Right renal pelvis (tissue), 4 donors: ENCODE data around the gene MED26. TPM values are rescaled to one million over a fixed set of nuclear protein-coding genes. Genes with fewer than 3 reads are reported as not detected.

Experiments used
- polyA plus RNA-seq, 4 donors: library from polyadenylated mRNA; unstranded; fragments of 120-200 nt; gene quantifications; one replicate each; pipeline ENCODE4 v1.2.1, GENCODE V29; 2013; ENCODE audit not compliant: insufficient read length in 4 of 4

MED26 gene
- polyA plus RNA-seq, 4 donors: 7.0 to 8.2 (median 7.7) TPM

Other genes with a start within 250 kb of the MED26 start
- gene EPS15L1, start 156.2 kb downstream of the MED26 start, polyA plus RNA-seq: 10 to 100 TPM; 27.2 to 34.3 (median 30.0) TPM
- under 1 TPM in 2 of 4 donors, not detected in 2; 0.05 to 0.37 TPM for gene CALR3, start 132.0 kb downstream of the MED26 start, polyA plus RNA-seq
- 10 to 100 TPM; 11.7 to 17.1 (median 16.3) TPM for gene C19orf44, start 131.8 kb downstream of the MED26 start, polyA plus RNA-seq
- 10 to 100 TPM; 35.5 to 49.4 (median 39.5) TPM for gene CHERP, start 85.8 kb downstream of the MED26 start, polyA plus RNA-seq
- gene SLC35E1, start 55.8 kb downstream of the MED26 start, polyA plus RNA-seq: 10 to 100 TPM; 39.2 to 47.0 (median 43.5) TPM
- 100 to 1,000 TPM in 3 of 4 donors, 10 to 100 TPM in 1; 97.4 to 114 (median 107) TPM for gene SMIM7, start 31.9 kb upstream of the MED26 start, polyA plus RNA-seq
- 1 to 10 TPM; 7.6 to 8.7 (median 7.9) TPM for gene TMEM38A, start 32.9 kb upstream of the MED26 start, polyA plus RNA-seq
- under 1 TPM; 0.04 to 0.08 (median 0.06) TPM for gene NWD1, start 91.6 kb upstream of the MED26 start, polyA plus RNA-seq
- 10 to 100 TPM; 51.7 to 62.2 (median 58.3) TPM for gene SIN3B, start 201.2 kb upstream of the MED26 start, polyA plus RNA-seq